ENCODE results near the gene ZNF385A. TPM values are rescaled to one million over a fixed set of nuclear protein-coding genes. Genes with fewer than 3 reads are reported as not detected.

The ZNF385A gene
- total RNA-seq (2016; rRNA removed; fragmentation: Illumina TruSeq; extraction: Trizol) = 0.44 and 0.49 TPM in 2 replicates
- total RNA-seq (2016; cell fraction: cytosol; rRNA removed; fragmentation: Illumina TruSeq; extraction: Trizol; ENCODE audit: low read depth) = 0.30 and 0.53 TPM in 2 replicates
- 0.26 and 0.39 TPM in 2 replicates for total RNA-seq (2016; cell fraction: insoluble cytoplasmic fraction; rRNA removed; fragmentation: Illumina TruSeq; extraction: Trizol)
- 1.4 and 1.8 TPM in 2 replicates for total RNA-seq (2016; cell fraction: membrane; rRNA removed; fragmentation: Illumina TruSeq; extraction: Trizol)
- total RNA-seq (2016; cell fraction: nucleus; rRNA removed; fragmentation: Illumina TruSeq; extraction: Trizol) = 0.44 and 0.93 TPM in 2 replicates
- polyA plus RNA-seq (2011; rRNA removed) = 0.31 and 0.67 TPM in 2 replicates
- polyA plus RNA-seq (2011; cell fraction: cytosol; rRNA removed) = 0.23 and 0.43 TPM in 2 replicates
- polyA plus RNA-seq (2011; cell fraction: nucleus; rRNA removed) = 0.56 and 0.66 TPM in 2 replicates
- 1.2 and 1.3 TPM in 2 replicates for polyA plus RNA-seq (2012)
- polyA plus RNA-seq (2016; cell fraction: cytosol; fragmentation: Illumina TruSeq; extraction: Trizol; ENCODE audit: low read depth) = 3.9 and 4.1 TPM in 2 replicates
- 2.8 and 3.3 TPM in 2 replicates for polyA plus RNA-seq (2016; cell fraction: insoluble cytoplasmic fraction; fragmentation: Illumina TruSeq; extraction: Trizol; ENCODE audit: low read depth)
- polyA plus RNA-seq (2016; cell fraction: membrane; fragmentation: Illumina TruSeq; extraction: Trizol; ENCODE audit: low read depth) = 8.1 and 9.0 TPM in 2 replicates
- 2.5 and 4.2 TPM in 2 replicates for polyA plus RNA-seq (2016; cell fraction: nucleus; fragmentation: Illumina TruSeq; extraction: Trizol; ENCODE audit: insufficient read depth, low read depth)
- polyA minus RNA-seq (2011; rRNA and poly(A)+ RNA removed; ENCODE audit: low replicate concordance) = 0.50 and 6.8 TPM in 2 replicates
- polyA minus RNA-seq (2011; cell fraction: cytosol; rRNA and poly(A)+ RNA removed) = 0.70 and 1.5 TPM in 2 replicates
- not detected in 2 replicates for polyA minus RNA-seq (2011; cell fraction: nucleus; rRNA and poly(A)+ RNA removed)
- percentile 22 among the genes with signal in this experiment for Bru-seq, nascent RNA
- percentile 34 among the genes with signal in this experiment for BruChase-seq, experiment 1, labeled RNA remaining after a 6-hour chase
- BruChase-seq, experiment 2, labeled RNA remaining after a 2-hour chase = percentile 25 among the genes with signal in this experiment
- long read RNA-seq, experiment 1 = 0 reads
- long read RNA-seq, experiment 2, transcript ZNF385A-215 (7 exons, 1,516 nt) = major isoform, 7 of 10 reads
- long read RNA-seq, experiment 2, partial matches to known transcripts = 0 of 10 reads
- long read RNA-seq, experiment 2, other reads (novel, unspliced or antisense) = 3 of 10 reads

- WGBS (ENCODE audit: low lambda C conversion rate) = 50% methylated on average over 1 of the region's 1 CpG
- peak within 1 kb of the TSS; percentile 15; the same call in 1 of the 2 replicates for H3K9ac ChIP-seq (ENCODE audit: insufficient read depth, low read depth, low read length)
- H4K20me1 ChIP-seq (ENCODE audit: insufficient read depth, low read length) = no peaks in the 10 kb centered on the region
- H3K79me2 ChIP-seq (ENCODE audit: insufficient read depth, low read length) = no peaks in the 10 kb centered on the region
- FAIRE-seq = no peak
- ATAC-seq = no peak
- no peak for DNase-seq (ENCODE audit: low spot score)
- TF ChIP-seq ZSCAN20 (CRISPR knock-in tag; IDR thresholded peaks at IDR 0.05; ENCODE audit: borderline replicate concordance) = no peak
- TF ChIP-seq ZNF761 (CRISPR knock-in tag; conservative IDR thresholded peaks at IDR 0.05) = no peak
- no peak for TF ChIP-seq ZNF672 (CRISPR knock-in tag; IDR thresholded peaks at IDR 0.05)
- TF ChIP-seq TRIM22 (IDR thresholded peaks at IDR 0.05) = no peak
- no peak for TF ChIP-seq ZNF468 (CRISPR knock-in tag; IDR thresholded peaks at IDR 0.05)
- no peak for TF ChIP-seq ZNF704 (CRISPR knock-in tag; IDR thresholded peaks at IDR 0.05; ENCODE audit: borderline replicate concordance)
- no peak for TF ChIP-seq GATAD2A (CRISPR knock-in tag; IDR thresholded peaks at IDR 0.05)
- TF ChIP-seq ZNF710 (CRISPR knock-in tag; IDR thresholded peaks at IDR 0.05; ENCODE audit: borderline replicate concordance) = no peak
- TF ChIP-seq NFKB2 (CRISPR knock-in tag; IDR thresholded peaks at IDR 0.05; ENCODE audit: borderline replicate concordance) = no peak
- no peak for TF ChIP-seq ZNF136 (CRISPR knock-in tag; IDR thresholded peaks at IDR 0.05; ENCODE audit: low read depth)
- H3K4me1 ChIP-seq (ENCODE audit: insufficient read depth, low read length) = peaks cover 22% of the 10 kb centered on the region
- H2AFZ ChIP-seq (ENCODE audit: low read length) = peak within 1 kb of the TSS; percentile 54
- no peak within 1 kb of the TSS for H3K27ac ChIP-seq (ENCODE audit: extremely low read length, insufficient read depth, low read length)
- in situ Hi-C loops (cut with HindIII; ENCODE audit: extremely low pct_ligation_motif_present, low pct_unique_long_range_greater_than_20kb) = no loop called here
- H3K4me2 ChIP-seq (ENCODE audit: low read depth, low read length) = peak within 1 kb of the TSS; percentile 57
- no TSS peak for BruUV-seq (replicated peaks)
- intact Hi-C loops (cut with micrococcal nuclease; ENCODE audit: unreplicated experiment) = no loop called here
- ChIA-PET POLR2A (no interaction called here), CTCF (ENCODE audit: low intra/inter-chr PET ratio, low total read pairs) (no interaction called here)
- peak within 1 kb of the TSS in 1 of 3 experiments; percentile 40; a peak in 1 of 6 replicates for H3K4me3 ChIP-seq (replicated peaks in 1 of 3; ENCODE audit: insufficient read depth in 1 of 3, low read depth in 2 of 3, low read length in 3 of 3)
- H3K9me3 ChIP-seq (ENCODE audit: low read length) = no peaks in the 10 kb centered on the region
- H3K36me3 ChIP-seq (replicated peaks in 1 of 2; ENCODE audit: control insufficient read depth in 1 of 2, insufficient read depth in 2 of 2, low read length in 2 of 2) = no peaks in the 10 kb centered on the region
- peaks cover 2 to 7% of the 10 kb centered on the region in 2 experiments; a peak in 4 of 5 replicates for H3K27me3 ChIP-seq (ENCODE audit: control insufficient read depth in 1 of 2, insufficient read depth in 2 of 2, low read length in 2 of 2)
These were observed at the start of gene ZNF385A for GRCh38 chr12:54384591-54385041. Gene ZNF385A, minus strand, starts transcription at chr12:54384733. Its CDS starts 219 bp downstream, at chr12:54384514.

Measured in HepG2 (cell line).